Activated gamma-delta T cell treated with anti-CD3 and anti-CD28 coated beads, Interleukin-2, amount 50 U/mL, for 16 hours (primary cell): Measurements from ENCODE around the gene PRR29.

Experiments
- DNase-seq: peaks from one replicate; pipeline ENCODE4 v3.0.0-alpha.2; 2020; ENCODE audit warnings: low read depth

PRR29 gene

GRCh38 chr17:64042700-64043485 is 44.7 kb downstream of the PRR29 start:
- no peak for DNase-seq

GRCh38 chr17:64045176-64045575 is 47.0 kb downstream of the PRR29 start:
- no peak for DNase-seq

GRCh38 chr17:64048805-64049204 is 50.7 kb downstream of the PRR29 start:
- no peak for DNase-seq

- DNase-seq, result no peak
These were observed 53.0 kb downstream of the PRR29 start for GRCh38 chr17:64051153-64051552.

- DNase-seq, result no peak
These were observed 55.0 kb downstream of the PRR29 start for GRCh38 chr17:64053101-64053500.
